HG02870 (cell line): ENCODE results near the gene STON2.

Experiments
- ATAC-seq: cut with Tn5 transposase; IDR thresholded peaks from one replicate; pipeline ENCODE4 v1.9.1; 2021; ENCODE audit warnings: mild to moderate bottlenecking, moderate library complexity; ENCODE audit not compliant: unreplicated experiment

The STON2 gene

GRCh38 chr14:81423504-81423903, 23.4 kb upstream of the STON2 start:
- no peak for ATAC-seq

DNA sequence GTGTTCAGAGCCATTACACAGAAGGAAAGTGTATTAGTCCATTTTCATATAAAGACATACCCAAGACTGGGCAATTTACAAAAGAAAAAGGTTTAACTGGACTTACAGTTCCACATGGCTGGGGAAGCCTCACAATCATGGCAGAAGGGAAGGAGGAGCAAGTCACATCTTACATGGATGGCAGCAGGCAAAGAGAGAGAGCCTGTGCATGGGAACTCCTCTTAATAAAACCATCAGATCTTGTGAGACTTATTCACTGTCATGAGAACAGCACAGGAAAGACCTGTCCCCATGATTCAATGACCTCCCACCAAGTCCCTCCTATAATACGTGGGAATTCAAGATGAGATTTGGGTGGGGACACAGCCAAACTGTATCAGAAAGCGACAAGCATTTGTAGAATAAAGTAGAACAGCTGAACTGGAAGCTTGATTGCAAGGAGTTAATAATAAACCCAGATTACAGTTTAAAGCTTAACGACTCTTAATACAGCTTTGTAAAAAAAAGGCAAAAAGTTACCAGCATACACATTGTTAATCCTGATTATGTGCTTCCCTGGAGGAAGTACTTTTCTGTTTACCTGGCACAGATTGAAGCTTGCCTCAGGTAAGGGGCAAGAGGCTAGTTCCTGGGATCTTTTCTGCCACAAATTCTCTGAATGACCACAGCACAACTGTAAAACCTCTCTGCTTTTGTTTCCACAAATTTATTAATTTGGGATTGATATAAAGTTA, 18.1 kb upstream of the STON2 start:
- no peak for ATAC-seq

DNA sequence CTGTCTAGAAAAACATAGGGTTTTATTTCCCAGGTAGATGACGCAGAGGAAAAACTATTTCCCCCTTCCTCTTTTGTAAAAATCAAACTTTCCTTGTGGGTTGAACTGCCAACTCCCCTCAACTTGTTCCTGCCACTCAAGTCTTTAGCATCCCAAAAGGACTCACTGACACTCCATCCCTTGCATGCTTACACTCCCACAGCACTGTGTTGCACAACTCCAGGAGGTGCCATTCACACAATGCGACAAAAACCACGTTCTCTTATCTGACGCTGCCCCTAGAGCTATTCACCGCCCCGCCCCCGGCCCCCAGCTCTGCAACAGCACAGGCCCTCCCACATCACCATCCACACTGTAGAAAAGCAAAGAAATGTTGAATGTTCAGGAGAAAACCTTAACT, 16.9 kb upstream of the STON2 start:
- no peak for ATAC-seq

DNA sequence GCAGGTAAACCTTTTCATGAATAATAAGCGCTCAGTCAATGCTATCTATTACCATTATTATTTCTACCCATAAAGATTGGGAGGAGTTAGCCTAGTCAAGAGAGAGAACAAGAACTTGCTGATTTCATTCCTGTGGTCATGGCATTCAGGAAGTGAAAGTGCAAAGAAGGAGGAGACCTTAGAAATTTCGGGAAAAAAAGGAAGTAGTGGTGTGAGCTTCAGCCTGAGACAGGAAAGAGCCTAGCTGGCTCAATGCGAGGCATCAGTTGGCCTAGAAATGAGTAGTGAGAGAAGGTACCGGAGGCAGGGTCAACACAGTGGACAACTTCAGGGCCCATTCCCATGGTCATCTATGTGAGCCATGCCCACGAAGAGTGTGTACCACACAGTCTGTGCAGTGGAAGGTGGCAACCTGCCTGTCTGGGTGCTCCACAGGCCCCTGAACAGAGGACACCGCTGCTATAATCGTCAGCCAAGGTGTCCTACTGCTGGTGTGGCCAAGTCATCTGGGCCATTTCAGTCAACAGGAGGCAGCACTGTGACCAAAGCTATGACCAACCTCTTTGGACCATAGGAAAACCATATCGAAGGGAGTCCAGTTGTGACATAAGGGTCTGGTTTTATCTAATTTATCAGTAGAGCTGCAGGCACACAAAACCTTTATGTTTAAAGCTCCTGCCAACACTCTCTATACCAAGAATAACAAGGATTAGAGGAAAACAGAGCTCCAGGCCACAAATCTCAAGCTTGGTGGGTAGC, 16.2 kb upstream of the STON2 start:
- no peak for ATAC-seq

DNA sequence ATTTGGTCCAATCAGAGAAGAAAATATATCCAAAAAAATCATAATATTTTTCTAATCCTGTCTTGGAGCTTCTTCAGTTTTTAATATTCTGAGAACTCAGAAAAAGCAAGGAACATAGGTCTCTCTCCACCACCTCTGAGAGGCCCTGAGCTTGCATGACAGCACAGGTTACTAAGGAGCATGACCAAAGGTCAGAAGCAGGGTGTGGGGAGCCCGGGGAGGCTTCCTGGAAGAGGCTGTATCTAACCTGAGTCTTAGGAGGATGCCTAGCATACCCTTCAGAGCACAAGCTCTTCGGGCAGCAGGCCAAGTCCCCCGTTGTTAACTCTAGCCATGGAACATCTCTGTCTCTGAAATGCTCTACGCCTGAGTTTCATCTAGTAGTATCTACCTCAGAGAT, 15.7 kb upstream of the STON2 start:
- no peak for ATAC-seq

DNA sequence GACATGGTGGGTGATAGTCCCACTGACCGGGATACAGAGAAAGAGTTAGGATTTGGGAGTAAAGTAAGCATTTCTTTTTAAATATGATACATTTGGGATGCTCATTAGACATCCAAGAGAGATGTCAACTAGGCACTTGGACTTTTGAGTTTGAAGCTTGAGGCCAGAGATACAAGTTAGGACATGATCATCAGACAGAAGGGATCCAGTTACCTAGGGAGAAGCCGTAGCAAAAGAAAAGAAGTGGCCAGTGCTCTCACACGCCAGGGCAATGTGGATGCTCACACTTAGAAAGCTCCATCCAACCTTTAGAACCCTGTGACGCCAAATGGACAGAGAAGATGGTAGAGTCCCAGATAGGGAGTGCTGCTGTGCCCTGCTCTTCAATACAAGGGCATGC, 14.0 kb upstream of the STON2 start:
- no peak for ATAC-seq

- ATAC-seq: no peak
These were observed 12.7 kb upstream of the STON2 start for GRCh38 chr14:81412779-81413178.

DNA sequence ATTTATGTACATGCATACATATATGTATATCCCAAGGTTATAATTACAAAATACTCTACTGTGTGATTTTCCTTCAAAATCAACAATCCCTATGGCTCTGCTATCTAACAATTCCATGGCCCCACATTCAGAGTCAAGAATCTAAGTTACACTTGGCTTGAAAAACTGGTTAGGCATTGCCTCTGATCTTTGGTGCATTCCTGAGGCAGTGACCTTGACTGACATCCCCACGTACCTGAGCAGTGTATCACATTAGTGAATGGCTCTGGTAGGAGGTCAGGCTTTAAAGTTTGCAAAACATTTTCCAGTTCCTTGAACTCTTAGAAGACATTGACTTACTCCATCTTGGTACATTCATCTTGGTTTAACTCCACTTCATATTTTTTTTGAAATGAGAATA, 8.5 kb upstream of the STON2 start:
- no peak for ATAC-seq

- no peak for ATAC-seq
These were observed 6.7 kb upstream of the STON2 start for GRCh38 chr14:81406863-81407262.

DNA sequence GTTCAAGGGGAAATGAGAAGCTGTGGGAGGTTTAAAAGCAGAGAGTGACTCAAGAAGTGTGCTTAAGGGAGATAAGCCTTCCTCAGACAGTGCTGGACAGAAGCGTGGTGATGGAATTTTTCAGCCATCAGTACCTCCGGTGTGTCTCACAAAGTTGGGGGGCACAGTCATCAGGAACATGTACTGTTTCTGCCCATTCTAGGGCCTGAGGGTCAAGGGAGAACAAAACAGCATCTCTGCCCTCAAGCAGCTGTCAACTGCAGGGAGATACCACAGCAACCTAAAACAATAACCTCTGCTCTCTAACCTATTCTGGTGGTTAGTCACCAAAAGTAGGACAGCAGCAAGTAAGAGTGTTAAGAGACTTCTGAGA, 2.0 kb upstream of the STON2 start:
- peak; percentile 40 for ATAC-seq

DNA sequence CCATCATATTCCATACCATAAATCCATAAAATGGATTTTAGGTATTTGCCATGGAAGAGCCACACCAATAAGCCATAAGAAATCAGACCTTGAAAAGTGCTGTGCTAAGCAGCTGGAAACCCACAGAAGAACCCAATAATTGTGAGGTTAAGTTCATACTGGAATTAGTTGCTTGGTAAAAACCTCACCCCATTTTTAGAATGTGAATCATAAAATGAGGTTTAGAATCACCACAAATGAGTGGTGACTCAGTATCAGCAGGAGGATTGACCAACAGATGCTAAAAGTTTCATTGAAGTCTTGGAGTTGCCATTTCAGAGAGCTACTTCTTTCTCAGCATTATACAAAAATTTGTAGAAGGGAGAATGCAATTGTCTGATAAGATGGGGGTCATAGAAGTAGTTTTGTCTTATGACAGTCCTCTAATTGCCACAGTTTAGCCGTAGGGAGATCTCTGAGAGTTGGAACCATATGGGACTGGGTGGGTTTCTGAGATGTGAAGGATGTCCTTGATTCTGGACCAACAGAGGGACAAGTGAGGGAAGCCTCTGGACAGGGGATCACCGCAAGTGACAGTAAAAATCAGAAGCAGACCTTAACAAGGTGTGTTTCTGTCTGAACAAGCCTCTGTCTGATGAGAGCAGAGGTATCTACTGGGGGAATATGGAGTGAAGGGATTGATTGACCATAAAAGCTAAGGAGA, 1.4 kb upstream of the STON2 start:
- peak; percentile 72 for ATAC-seq

- ATAC-seq: no peak
These were observed 728 bp upstream of the STON2 start for GRCh38 chr14:81400852-81401251.

DNA sequence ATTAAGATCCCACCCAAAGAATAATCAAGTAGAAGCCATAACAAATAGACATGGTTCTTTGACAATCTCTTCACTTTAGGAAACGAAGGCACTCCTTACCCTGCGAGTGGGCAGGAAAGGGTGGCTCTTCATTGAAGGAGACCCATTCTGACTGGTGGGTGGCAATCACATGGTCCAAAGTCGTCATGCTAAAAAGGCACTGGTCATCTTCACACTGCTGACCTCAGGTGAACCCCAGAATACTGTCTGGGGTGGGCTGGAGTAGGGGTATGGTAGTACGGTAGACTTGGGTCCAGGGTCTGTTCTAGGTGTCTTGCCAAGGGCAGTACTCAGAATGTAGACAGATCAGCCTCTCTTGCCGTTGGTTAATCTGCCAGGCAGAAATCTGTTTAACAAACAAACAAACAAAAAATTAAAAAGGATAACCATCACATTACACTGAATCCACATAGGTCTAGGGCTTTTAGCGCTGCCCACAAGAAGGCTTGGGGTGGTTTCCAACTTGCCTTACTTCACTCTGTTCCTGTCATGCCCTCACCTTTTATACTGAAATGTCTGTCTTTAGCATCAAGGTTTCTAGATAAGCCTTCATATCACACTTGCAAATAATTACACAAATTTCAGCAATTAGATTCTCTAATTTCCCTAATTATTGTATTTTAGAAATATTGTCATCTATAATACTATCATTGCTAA, 1.8 kb downstream of the STON2 start:
- no peak for ATAC-seq

DNA sequence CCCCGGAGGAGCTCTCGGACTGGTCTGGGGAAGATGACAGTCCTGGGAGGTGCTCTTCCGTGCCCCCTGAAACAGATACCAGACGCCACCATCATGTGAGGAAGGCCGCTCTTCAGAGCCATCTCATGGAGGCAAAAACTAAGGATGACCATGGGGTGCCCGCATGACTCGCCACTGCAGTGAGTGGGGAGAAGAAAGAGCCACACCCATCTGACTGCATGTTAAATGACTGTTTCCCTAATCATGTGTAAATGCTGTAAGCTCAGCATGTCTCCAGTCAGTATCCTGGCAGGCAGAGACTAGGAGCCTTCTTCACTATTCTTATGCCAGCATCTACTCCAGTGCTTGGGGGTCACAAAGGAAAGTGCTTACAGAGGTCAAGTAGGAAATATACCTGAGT, 4.0 kb downstream of the STON2 start:
- no peak for ATAC-seq

GRCh38 chr14:81394739-81395138, 5.4 kb downstream of the STON2 start:
- ATAC-seq: no peak

GRCh38 chr14:81392976-81393643, 7.0 kb downstream of the STON2 start:
- ATAC-seq: no peak

- no peak for ATAC-seq
These were observed 8.1 kb downstream of the STON2 start for GRCh38 chr14:81392052-81392451.

DNA sequence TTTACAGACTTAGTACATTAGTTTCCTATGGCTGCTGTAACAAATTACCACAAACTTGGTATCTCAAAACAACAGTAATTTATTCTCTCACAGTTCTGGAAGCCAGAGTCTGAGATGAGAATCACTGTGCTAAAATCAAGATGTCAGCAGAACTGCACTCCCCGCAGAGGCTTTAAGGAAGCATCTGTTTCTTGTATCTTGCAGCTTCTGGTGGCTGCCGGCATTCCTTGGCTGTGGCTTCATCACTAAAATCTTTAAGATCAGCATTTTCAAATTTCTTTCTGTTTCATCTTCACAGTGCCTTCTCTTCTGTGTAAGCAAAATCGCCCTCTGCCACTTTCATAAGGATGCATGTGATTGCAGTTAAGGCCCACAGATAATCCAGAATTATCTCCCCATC, 9.4 kb downstream of the STON2 start:
- no peak for ATAC-seq

GRCh38 chr14:81388336-81388735, 11.8 kb downstream of the STON2 start:
- ATAC-seq: no peak

- no peak for ATAC-seq
These were observed 13.8 kb downstream of the STON2 start for GRCh38 chr14:81386290-81386745.

- ATAC-seq: no peak
These were observed 14.2 kb downstream of the STON2 start for GRCh38 chr14:81385886-81386285.
